ENCODE data around the gene CDSN. TPM values are rescaled to one million over a fixed set of nuclear protein-coding genes. Genes with fewer than 3 reads are reported as not detected.

CDSN gene
- total and polyA plus RNA-seq, 2 of the 4 experiments (the other 2 are of a cell fraction) = not detected

DNA sequence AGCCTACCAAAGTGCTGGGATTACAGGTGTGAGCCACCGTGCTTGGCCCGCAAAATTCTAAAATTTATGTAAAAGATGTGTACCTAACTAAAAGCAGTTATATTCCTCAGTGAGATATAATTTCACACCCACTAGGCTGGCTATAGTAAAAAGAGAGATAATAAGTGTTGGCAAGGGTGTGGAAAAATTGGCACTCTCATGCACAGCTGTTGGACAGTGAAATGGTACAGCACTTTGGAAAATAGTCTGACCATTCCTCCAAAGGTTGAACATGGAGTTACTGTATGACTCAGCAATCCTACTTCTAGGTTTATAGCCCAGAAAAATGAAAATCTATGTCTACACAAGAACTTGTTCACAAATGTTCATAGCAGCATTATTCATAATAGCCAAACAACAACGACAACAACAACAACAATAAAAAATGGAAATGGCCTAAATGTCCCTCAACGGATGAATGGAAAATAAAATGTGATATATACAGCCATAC lies 21.8 kb downstream of the CDSN start:
- H4K8ac ChIP-seq (ENCODE audit: low read depth in 2 of 2, low read length in 2 of 2) = no peak overlapping the region
- ATAC-seq (ENCODE audit: low read depth) = no peak
- no peaks in the 10 kb centered on the region for H3K79me1 ChIP-seq (ENCODE audit: low read depth in 1 of 2, low read length in 2 of 2)
- dilution Hi-C loops (cut with HindIII; ENCODE audit: low sequenced_read_pairs, unreplicated experiment) (no loop called here), in situ Hi-C loops (cut with MboI; ENCODE audit: low sequenced_read_pairs) (loop anchor here (25.0 kb wide), 1 partner anchor 611 kb away; the partner anchor contains the start of gene HLA-E), intact Hi-C loops (cut with micrococcal nuclease) (no loop called here)
- no peak overlapping the region for H4K5ac ChIP-seq (ENCODE audit: low read depth, low read length)
- no peak overlapping the region for H3K9ac ChIP-seq (ENCODE audit: low read depth, low read length)
- no peaks in the 10 kb centered on the region for H3K36me3 ChIP-seq (ENCODE audit: control insufficient read depth, insufficient read depth, low read length)
- no peak overlapping the region for H2AFZ ChIP-seq (replicated peaks; ENCODE audit: low read length, poor library complexity)
- no peaks in the 10 kb centered on the region for H3K4me1 ChIP-seq (ENCODE audit: control insufficient read depth, insufficient read depth, low read length)
- H3K27ac ChIP-seq (ENCODE audit: insufficient read depth, low read length) = no peak overlapping the region
- no TSS peak for BruUV-seq (replicated peaks)
- H2BK15ac ChIP-seq (ENCODE audit: low read depth, low read length) = no peak overlapping the region
- TF ChIP-seq FOS (IDR thresholded peaks at IDR 0.05; ENCODE audit: low read depth, low read length) (no peak), MAFK (IDR thresholded peaks at IDR 0.05; ENCODE audit: low read depth, low read length) (peak; percentile 36; the same call in 1 of the 2 replicates), POLR2A (IDR thresholded peaks at IDR 0.05; ENCODE audit: low read depth, low read length) (no peak), NFE2L2 (IDR thresholded peaks at IDR 0.05; ENCODE audit: low read depth, low read length) (peak; percentile 83)
- TF ChIP-seq, protein P1, sequence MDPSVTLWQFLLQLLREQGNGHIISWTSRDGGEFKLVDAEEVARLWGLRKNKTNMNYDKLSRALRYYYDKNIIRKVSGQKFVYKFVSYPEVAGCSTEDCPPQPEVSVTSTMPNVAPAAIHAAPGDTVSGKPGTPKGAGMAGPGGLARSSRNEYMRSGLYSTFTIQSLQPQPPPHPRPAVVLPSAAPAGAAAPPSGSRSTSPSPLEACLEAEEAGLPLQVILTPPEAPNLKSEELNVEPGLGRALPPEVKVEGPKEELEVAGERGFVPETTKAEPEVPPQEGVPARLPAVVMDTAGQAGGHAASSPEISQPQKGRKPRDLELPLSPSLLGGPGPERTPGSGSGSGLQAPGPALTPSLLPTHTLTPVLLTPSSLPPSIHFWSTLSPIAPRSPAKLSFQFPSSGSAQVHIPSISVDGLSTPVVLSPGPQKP (IDR thresholded peaks at IDR 0.05; ENCODE audit: borderline replicate concordance, low read depth, low read length) = no peak
- no peak overlapping the region for H2AK5ac ChIP-seq (ENCODE audit: low read depth, low read length)
- no CpG with 5 or more reads among the region's 4 CpGs for WGBS, 2 experiments (ENCODE audit: extremely low coverage in 2 of 2, insufficient read length in 1 of 2)
- H3K9me3 ChIP-seq (ENCODE audit: control insufficient read depth, insufficient read depth, low read length) = no peaks in the 10 kb centered on the region
- no peak overlapping the region for H3K18ac ChIP-seq (ENCODE audit: low read depth, low read length)
- H2AK9ac ChIP-seq (replicated peaks; ENCODE audit: low read depth, low read length, poor library complexity) = no peak overlapping the region
- H2BK120ac ChIP-seq (ENCODE audit: low read depth, low read length) = no peak overlapping the region
- DNase-seq = no peak
- no peak overlapping the region for H3K14ac ChIP-seq (replicated peaks; ENCODE audit: low read depth, low read length)
- no peaks in the 10 kb centered on the region for H3K9me1 ChIP-seq (ENCODE audit: insufficient read depth, low read length)
- H3K4me2 ChIP-seq (ENCODE audit: low read depth, low read length) = no peak overlapping the region
- no peak overlapping the region for H2BK5ac ChIP-seq (ENCODE audit: low read depth, low read length, poor library complexity, severe bottlenecking)
- ChIA-PET CTCF (no interaction called here), POLR2A (ENCODE audit: unreplicated experiment) (no interaction called here)
- no peak overlapping the region for H3K4me3 ChIP-seq (ENCODE audit: insufficient read depth, low read depth, low read length)
- no peak overlapping the region for H2BK20ac ChIP-seq (ENCODE audit: low read depth, low read length)
- H3K27me3 ChIP-seq (ENCODE audit: control insufficient read depth, insufficient read depth, low read length) = peaks cover 4% of the 10 kb centered on the region
- no peak overlapping the region for H4K91ac ChIP-seq (ENCODE audit: insufficient read depth, low read depth, low read length)
- H3K56ac ChIP-seq (ENCODE audit: extremely low read depth, insufficient read depth, low read length) = no peak overlapping the region
- no peak overlapping the region for H3K23ac ChIP-seq (ENCODE audit: low read depth, low read length)
- H4K20me1 ChIP-seq (ENCODE audit: insufficient read depth, low read length) = no peaks in the 10 kb centered on the region
- no peak overlapping the region for H3K4ac ChIP-seq (ENCODE audit: low read depth, low read length)
